Hepatocyte (in vitro differentiated cells): ENCODE data around the gene CDCA7.

ENCODE experiments used
- EZH2 ChIP-seq: fragments of 200-600 bp; sonication (generic); IDR thresholded peaks from 2 replicates; pipeline ENCODE4 v1.6.1; 2016; ENCODE audit warnings: antibody characterized with exemption, mild to moderate bottlenecking, borderline replicate concordance
- EZH2phosphoT487 ChIP-seq: fragments of 200-600 bp; sonication (generic); IDR thresholded peaks from one replicate; pipeline ENCODE4 v1.6.1; 2018; ENCODE audit warnings: antibody characterized with exemption, mild to moderate bottlenecking, low read depth, moderate library complexity; ENCODE audit not compliant: unreplicated experiment, severe bottlenecking
- TF ChIP-seq, protein P1 (sequence below): fragments of 200-600 bp; sonication (generic); IDR thresholded peaks from 2 replicates; pipeline ENCODE4 v1.5.1; 2016; ENCODE audit warnings: antibody characterized with exemption, mild to moderate bottlenecking; ENCODE audit not compliant: poor library complexity

DNA sequence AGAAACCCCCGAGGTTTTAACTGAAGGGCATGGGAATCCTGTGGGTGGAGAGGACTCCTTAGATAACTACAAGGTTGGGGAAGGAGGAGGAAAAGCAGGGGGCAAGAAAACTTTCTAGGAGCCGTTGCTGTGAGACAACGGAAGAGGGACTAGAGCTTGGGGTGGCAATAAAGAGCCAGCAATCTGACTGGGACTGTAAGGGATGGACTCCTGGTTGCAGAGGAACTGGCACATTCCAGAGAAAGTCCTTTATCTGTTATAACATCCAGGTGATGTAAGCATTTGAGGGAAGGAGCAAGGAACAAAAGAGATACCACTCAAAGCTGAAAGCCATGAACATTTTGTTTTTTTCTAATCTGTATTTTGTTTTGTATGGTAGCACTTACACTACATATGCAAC is 16.4 kb downstream of the CDCA7 start:
- TF ChIP-seq, protein P1, sequence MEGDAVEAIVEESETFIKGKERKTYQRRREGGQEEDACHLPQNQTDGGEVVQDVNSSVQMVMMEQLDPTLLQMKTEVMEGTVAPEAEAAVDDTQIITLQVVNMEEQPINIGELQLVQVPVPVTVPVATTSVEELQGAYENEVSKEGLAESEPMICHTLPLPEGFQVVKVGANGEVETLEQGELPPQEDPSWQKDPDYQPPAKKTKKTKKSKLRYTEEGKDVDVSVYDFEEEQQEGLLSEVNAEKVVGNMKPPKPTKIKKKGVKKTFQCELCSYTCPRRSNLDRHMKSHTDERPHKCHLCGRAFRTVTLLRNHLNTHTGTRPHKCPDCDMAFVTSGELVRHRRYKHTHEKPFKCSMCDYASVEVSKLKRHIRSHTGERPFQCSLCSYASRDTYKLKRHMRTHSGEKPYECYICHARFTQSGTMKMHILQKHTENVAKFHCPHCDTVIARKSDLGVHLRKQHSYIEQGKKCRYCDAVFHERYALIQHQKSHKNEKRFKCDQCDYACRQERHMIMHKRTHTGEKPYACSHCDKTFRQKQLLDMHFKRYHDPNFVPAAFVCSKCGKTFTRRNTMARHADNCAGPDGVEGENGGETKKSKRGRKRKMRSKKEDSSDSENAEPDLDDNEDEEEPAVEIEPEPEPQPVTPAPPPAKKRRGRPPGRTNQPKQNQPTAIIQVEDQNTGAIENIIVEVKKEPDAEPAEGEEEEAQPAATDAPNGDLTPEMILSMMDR = no peak
- TF ChIP-seq EZH2 (no peak), EZH2phosphoT487 (no peak)
